Effector memory CD4-positive, alpha-beta T cell (primary cell): ENCODE data around the gene CSRNP2.

Source experiments
- DNase-seq, 3 donors: peaks; one replicate each; pipeline ENCODE4 v3.0.0-alpha.2; 2020
- H3K27ac ChIP-seq: 2 replicates; pipeline ENCODE4 v1.7.0; 2013; ENCODE audit warnings: mild to moderate bottlenecking, low read length, moderate library complexity; ENCODE audit not compliant: insufficient read depth, poor library complexity, severe bottlenecking
- H3K27me3 ChIP-seq: replicated peaks from 2 replicates; pipeline ENCODE4 v1.7.0; 2013; ENCODE audit warnings: mild to moderate bottlenecking, low read length; ENCODE audit not compliant: insufficient read depth, control insufficient read depth, poor library complexity, severe bottlenecking
- H3K36me3 ChIP-seq: 2 replicates; pipeline ENCODE4 v1.7.0; 2013; ENCODE audit warnings: mild to moderate bottlenecking, low read length, moderate library complexity; ENCODE audit not compliant: control insufficient read depth, insufficient read depth
- H3K4me1 ChIP-seq: 2 replicates; pipeline ENCODE4 v1.7.0; 2013; ENCODE audit warnings: low read length, mild to moderate bottlenecking; ENCODE audit not compliant: control insufficient read depth, insufficient read depth, poor library complexity, severe bottlenecking
- H3K4me3 ChIP-seq: 2 replicates; pipeline ENCODE4 v1.7.0; 2013; ENCODE audit warnings: low read length, low read depth, mild to moderate bottlenecking; ENCODE audit not compliant: insufficient read depth, poor library complexity, severe bottlenecking
- H3K9me3 ChIP-seq: 2 replicates; pipeline ENCODE4 v1.7.0; 2013; ENCODE audit warnings: mild to moderate bottlenecking, low read length, moderate library complexity; ENCODE audit not compliant: control insufficient read depth

CSRNP2 gene

DNA sequence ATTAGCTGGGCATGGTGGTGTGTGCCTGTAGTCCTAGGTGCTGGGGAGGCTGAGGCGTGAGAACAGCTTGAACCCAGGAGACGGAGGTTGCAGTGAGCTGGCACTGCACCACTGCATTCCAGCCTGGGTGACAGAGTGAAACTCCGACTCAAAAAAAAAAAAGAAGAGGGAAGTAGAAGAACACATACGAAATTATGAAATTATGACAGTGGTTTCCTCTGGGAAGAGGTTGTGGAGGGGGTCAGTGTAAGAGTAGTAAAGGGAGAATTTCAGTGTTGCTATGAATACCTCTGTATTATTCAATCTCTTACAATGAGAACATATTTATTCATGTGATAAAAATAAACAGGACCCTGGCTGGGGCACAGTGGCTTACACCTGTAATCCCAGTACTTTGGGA is 24.7 kb upstream of the CSRNP2 start:
- peaks cover 55% of the 10 kb centered on the region for H3K36me3 ChIP-seq

DNA sequence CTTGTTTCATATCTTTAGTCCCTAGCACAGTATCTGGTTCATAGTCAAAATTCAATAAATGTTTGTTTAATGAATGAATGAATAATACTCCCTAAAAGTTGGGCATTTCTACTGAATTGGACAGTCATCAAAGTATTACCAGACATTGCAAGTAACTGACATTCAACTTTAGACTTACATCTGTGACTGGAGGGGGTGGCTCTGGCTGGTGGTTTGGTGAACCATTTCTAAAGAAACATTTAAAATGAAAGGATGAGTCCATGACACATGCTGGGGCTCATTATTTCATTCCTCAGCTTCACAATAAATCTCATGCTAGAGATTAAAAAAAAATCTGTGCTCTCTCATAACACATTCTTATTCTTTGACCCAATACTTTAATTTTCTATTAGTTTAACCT is 20.6 kb upstream of the CSRNP2 start:
- Histone ChIP-seq H3K4me3 (no peak overlapping the region), H3K27me3 (no peaks in the 10 kb centered on the region), H3K4me1 (no peaks in the 10 kb centered on the region), H3K27ac (no peak overlapping the region), H3K9me3 (no peaks in the 10 kb centered on the region), H3K36me3 (peaks cover 67% of the 10 kb centered on the region)
- no peak for DNase-seq

More for the DNA sequence above, 24.7 kb upstream of the CSRNP2 start:
- Histone ChIP-seq H3K4me3 (no peak overlapping the region), H3K27ac (no peak overlapping the region), H3K4me1 (no peaks in the 10 kb centered on the region), H3K9me3 (no peaks in the 10 kb centered on the region), H3K27me3 (no peaks in the 10 kb centered on the region)
- DNase-seq: no peak

DNA sequence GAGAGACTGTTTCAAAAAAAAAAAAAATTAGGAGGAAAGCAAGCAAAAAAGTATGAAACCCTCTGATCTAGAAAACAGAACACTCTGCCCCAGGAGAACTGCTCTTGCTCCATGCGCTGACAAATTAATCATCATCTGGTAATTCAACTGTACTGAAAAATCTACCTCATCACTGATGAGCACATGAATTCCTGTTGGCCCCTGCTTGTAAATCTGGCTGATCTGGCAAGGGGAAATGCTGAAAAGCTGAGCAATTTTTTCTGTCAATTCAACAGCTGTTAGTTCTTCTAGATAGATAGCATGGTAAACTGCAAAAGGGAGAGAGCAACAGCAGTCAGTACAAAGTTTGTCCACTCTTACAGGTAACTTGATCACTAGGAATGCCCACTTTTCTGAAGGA is 15.2 kb upstream of the CSRNP2 start:
- no peaks in the 10 kb centered on the region for H3K9me3 ChIP-seq
- H3K27me3 ChIP-seq: no peaks in the 10 kb centered on the region
- peaks cover 61% of the 10 kb centered on the region for H3K36me3 ChIP-seq
- DNase-seq: no peak
- no peak overlapping the region for H3K4me3 ChIP-seq
- H3K27ac ChIP-seq: no peak overlapping the region
- H3K4me1 ChIP-seq: no peaks in the 10 kb centered on the region

DNA sequence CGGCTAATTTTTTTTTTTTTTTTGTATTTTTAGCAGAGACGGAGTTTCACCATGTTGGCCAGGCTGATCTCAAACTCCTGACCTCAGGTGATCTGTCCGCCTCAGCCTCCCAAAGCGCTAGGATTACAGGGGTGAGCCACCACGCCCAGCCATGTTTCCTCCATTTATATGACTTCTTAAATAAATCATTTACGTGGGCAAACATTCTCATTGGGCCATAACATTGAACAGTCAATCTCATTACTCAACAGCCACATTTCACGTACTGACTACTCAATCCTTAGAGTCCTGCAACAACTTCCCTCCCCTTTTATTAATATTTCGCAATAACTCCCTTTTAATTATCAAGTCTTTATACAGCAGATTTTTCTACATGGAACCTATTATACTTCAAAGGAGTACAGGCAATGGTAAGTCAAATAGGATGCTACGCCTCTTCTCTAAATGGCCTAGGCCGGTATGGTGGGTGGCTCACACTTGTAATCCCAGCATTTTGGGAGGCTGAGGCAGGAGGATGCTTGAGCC is 7.4 kb upstream of the CSRNP2 start:
- Histone ChIP-seq H3K27ac (no peak overlapping the region), H3K36me3 (peaks cover 9% of the 10 kb centered on the region), H3K4me1 (no peaks in the 10 kb centered on the region), H3K27me3 (no peaks in the 10 kb centered on the region), H3K9me3 (no peaks in the 10 kb centered on the region), H3K4me3 (no peak overlapping the region)
- no peak for DNase-seq

DNA sequence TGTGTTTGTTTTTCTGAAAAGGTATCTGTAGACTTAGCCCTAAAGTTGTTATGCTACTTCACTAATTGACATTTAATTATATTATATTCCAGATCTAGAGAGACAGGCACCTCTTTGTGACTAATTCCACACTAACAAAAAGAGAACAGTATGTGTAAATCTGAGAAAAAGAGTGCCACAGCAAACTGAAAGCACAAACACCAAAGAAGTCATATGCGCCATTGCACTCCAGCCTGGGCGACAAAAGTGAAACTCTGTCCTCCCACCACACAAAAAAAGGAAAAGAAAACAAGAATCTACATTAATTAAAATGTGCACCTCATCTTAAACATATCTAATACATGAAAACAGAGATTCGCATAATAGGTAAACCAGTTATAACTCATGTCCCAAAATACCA is 4.4 kb upstream of the CSRNP2 start:
- DNase-seq: no peak
- Histone ChIP-seq H3K4me1 (peaks cover 3% of the 10 kb centered on the region), H3K27ac (no peak overlapping the region), H3K4me3 (no peak overlapping the region), H3K36me3 (no peaks in the 10 kb centered on the region), H3K27me3 (no peaks in the 10 kb centered on the region), H3K9me3 (no peaks in the 10 kb centered on the region)

DNA sequence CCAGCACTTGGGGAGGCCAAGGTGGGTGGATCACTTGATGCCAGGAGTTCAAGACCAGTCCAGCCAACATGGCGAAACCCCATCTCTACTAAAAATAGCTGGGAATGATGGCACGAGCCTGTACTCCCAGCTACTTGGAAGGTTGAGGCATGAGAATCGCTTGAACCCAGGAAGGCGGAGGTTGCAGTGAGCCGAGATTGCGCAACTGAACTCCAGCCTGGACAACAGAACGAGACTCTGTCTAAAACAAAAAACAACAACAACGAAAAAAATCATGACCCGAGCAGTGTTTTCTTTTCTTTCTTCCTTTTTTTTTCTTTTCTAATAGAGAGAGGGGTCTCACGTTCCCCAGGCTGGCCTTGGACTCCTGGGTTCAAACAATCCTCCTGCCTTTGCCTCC is 3.5 kb upstream of the CSRNP2 start:
- no peak for DNase-seq
- Histone ChIP-seq H3K4me1 (peaks cover 9% of the 10 kb centered on the region), H3K27me3 (no peaks in the 10 kb centered on the region), H3K27ac (no peak overlapping the region), H3K4me3 (no peak overlapping the region), H3K36me3 (no peaks in the 10 kb centered on the region), H3K9me3 (no peaks in the 10 kb centered on the region)

DNA sequence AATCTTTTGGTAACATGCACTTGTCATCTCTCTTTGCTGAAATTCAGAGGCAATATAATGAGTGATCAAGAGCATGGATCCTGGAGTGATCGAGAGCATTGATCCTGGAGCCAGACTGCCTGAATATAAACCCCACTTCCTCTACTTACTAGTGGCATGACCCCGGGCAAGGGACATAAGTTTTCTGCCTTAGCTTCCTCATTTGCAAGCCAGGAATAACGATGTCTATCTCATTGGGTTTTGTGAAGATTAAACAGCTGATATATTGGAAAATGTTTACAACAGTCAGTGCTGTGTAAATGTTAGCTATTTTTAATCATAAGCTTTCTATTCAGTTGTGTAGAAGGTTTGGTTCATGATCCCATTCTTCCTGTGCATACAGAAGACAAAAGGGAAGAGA is 2.4 kb upstream of the CSRNP2 start:
- Histone ChIP-seq H3K9me3 (no peaks in the 10 kb centered on the region), H3K4me3 (no peak overlapping the region), H3K27me3 (no peaks in the 10 kb centered on the region), H3K27ac (no peak overlapping the region), H3K4me1 (peaks cover 10% of the 10 kb centered on the region), H3K36me3 (no peaks in the 10 kb centered on the region)
- no peak for DNase-seq

DNA sequence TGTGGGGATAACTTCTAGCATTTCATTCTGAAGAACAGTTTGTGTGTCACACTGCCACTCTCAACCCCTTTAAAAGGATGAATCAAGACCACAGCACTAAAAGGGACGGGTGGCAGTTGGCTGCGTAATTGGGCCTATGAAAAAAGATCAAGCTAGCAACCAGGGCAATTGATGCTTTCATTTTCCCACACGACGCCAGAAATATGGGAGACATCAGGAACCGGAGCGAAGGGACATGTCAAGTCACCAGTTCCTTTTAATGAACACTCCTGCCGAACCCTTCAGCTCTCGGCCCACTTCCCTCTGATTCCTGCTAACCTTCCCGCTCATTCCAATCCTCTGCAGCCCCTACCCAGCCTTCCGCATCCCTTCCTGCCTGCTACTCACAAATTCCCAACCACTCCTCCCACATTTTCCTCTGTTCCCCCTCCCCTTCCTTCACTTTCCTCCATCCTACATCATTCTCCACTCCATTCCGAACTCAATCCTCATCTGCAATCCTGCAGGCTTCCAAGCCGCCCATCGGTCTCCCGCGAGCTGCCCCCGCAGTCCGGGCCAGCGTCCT is 753 bp downstream of the CSRNP2 start:
- H3K27me3 ChIP-seq: no peaks in the 10 kb centered on the region
- no peaks in the 10 kb centered on the region for H3K9me3 ChIP-seq
- no peaks in the 10 kb centered on the region for H3K36me3 ChIP-seq
- peaks cover 10% of the 10 kb centered on the region for H3K4me1 ChIP-seq
- DNase-seq: peak in 1 of 3 donors; percentile 1
- H3K27ac ChIP-seq: peak overlapping the region; percentile 80
- H3K4me3 ChIP-seq: peak overlapping the region; percentile 99

DNA sequence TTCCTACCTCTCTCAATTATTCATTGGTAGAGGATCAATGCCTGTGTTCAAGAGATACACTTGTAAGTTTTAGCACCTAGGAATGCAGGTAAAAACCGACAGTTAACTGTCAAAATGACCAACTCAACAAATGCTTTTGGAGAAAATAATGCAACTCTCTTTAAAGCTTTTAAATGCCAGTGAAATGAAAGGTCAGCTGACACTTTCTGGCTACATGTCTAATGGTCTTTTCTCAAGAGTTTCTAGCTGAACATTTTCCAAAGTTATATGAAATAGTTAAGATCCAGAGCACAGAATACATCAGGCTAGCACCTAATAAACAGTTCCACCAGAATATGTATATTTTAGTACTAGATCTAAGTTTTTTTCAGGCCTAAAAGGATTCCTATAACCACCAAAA is 2.0 kb downstream of the CSRNP2 start:
- no peak overlapping the region for H3K4me3 ChIP-seq
- H3K27me3 ChIP-seq: no peaks in the 10 kb centered on the region
- no peaks in the 10 kb centered on the region for H3K36me3 ChIP-seq
- no peak overlapping the region for H3K27ac ChIP-seq
- H3K4me1 ChIP-seq: peaks cover 10% of the 10 kb centered on the region
- no peaks in the 10 kb centered on the region for H3K9me3 ChIP-seq
- no peak for DNase-seq

DNA sequence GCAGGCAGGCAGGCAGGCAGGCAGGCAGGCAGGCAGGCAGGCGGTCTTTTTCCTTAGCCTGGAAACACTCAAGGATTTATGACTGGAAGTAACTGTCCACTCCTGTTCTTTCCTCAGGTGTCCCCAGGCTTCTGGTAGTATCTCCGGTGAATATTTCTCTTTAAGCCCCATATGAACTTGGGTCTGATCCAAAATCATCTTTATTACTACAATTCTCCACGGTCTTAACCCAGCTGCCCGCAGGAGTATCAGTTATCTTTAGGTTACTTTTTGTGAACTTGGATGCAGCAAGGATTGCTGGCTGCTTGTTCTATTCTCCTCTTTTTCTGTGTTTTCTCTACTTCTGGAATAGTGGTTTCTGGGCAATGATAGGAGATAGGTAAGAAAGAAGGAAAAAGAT is 3.3 kb downstream of the CSRNP2 start:
- no peak for DNase-seq
- H3K27ac ChIP-seq: no peak overlapping the region
- H3K4me3 ChIP-seq: no peak overlapping the region
- no peaks in the 10 kb centered on the region for H3K27me3 ChIP-seq
- H3K36me3 ChIP-seq: no peaks in the 10 kb centered on the region
- no peaks in the 10 kb centered on the region for H3K9me3 ChIP-seq
- peaks cover 10% of the 10 kb centered on the region for H3K4me1 ChIP-seq
